ENCODE results near the gene ABCG8. TPM values are rescaled to one million over a fixed set of nuclear protein-coding genes. Genes with fewer than 3 reads are reported as not detected.

The ABCG8 gene
- polyA plus RNA-seq (2013, experiment 1 of 2; ENCODE audit: insufficient read length), result not detected
- not detected for polyA plus RNA-seq (2013, experiment 2 of 2; ENCODE audit: insufficient read length)

DNA sequence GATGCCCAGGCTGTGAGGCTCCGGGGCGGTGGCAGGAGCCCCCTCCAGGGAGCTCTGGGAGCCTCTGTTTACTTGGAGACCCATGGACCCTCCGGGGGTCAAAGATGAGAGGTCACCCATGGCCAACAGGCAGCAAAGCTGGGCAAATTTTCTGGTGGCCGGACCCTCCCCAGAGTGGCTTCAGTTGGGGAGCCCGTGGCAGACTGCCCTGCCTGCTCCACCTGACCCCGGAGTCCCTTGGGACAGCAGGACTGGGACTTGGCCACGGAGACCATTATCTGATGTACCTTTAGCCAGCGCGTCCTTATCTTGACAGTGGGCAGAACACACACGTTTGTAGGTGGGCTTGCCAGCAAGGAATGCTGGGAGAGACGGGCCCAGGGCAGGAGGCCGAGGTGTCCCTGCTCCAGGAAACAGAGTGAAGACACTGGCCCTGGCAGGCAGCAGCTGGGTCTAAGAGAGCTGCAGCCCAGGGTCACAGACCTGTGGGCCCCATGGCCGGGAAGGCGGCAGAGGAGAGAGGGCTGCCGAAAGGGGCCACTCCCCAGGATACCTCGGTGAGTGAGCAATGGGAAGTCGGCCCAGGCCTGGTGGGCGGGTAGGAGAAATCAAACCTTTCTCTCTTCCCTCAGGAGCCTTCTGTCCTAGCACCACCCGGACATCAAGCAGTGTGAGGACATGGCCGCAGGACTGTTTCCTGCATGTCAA lies at the start of gene ABCG8, which contains the start of gene ABCG5:
TSS of gene ABCG8 (plus strand) at position 412 of the 708 bp plus-strand sequence. CDS start at position 495, 83 bp downstream.
TSS of gene ABCG5 (minus strand) at position 280 of the 708 bp plus-strand sequence. CDS start at position 120, 160 bp downstream.
- DNase-seq, result no peak

DNA sequence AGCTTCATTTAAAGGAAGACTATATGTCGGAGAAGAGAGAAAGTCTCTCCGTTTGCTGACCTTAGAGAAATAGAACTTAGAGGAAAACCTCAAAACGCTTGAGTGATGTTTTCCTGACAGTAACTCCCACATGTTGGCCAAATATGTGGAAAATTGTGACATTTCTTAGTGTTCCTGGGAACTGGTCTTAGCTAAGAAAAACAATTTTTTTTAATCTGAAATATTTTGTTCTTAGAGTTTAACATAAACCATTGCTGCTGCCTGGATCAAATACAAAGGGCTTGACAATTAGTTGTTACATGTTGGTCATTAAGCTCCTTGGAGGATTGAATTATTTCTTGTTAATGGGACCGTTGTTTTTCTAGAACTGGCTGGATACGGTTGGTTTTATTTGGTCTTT lies 48.6 kb upstream of the ABCG8 start:
- no peak for DNase-seq

DNA sequence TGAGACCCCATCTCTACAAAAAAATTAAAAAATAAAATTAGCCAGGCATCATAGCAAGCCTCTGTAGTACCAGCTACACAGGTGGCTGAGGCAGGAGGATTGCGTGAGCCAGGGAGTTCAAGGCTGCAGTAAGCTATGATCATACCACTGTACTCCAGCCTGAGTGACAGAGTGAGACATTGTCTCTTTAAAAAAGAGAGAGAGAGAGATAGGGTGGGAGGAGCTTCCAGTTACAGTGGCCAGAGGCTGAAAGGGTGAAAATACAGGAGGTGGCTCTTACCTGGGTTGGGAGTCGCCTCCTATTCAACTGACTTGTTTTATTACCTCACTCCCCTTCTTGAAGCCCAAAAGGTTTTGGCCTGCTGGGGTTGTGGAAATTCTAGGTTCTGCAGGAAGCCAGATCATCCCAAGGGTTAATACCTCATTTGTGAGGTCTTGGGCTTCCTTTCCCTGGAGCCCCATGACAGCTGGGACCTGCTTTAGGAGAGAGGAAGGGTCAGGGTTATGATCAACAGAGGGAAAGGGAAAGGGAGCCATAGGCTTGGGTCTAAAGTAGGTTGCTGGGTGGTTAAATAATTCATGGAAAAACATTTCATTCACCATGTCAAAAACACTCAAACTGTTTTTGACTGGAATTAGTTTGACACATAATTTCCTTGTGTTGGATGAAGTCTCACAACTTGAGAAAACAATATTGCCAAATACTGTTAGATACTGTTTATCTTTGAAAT lies 47.6 kb upstream of the ABCG8 start:
- no peak for DNase-seq

DNA sequence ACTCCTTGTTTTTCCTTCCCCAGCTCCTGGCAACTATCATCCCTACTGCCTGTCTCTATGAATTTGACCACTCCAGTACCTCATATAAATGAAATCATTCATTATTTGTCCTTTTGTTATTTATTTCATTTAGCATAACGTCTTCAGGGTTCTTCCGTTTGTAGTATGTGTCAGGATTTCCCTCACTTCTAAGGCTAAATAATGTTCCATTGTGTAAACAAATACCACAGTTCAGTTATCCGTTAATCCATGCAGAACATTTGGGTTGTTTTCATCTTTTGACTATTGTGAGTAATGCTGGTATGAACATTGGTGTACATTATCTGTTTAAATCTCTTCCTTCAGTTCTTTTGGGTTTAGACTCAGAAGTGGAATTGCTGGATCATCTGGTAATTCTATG lies 46.1 kb upstream of the ABCG8 start:
- DNase-seq, result no peak

DNA sequence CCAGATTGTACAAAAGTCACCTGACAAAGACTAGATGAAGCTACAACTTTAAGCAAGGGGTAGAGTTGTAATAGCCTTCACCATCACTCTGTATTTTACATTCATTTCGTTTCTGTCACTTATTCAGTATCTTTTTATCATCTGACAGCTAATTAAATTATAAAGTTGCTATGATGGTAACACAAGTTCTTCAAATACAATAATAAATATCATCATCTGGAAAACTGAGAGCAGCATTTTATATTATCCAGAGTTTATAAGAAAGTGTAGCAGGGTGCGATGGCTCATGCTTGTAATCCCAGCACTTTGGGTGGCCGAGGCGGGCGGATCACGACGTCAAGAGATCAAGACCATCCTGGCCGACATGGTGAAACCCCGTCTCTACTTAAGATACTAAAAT lies 43.8 kb upstream of the ABCG8 start:
- DNase-seq, result no peak

DNA sequence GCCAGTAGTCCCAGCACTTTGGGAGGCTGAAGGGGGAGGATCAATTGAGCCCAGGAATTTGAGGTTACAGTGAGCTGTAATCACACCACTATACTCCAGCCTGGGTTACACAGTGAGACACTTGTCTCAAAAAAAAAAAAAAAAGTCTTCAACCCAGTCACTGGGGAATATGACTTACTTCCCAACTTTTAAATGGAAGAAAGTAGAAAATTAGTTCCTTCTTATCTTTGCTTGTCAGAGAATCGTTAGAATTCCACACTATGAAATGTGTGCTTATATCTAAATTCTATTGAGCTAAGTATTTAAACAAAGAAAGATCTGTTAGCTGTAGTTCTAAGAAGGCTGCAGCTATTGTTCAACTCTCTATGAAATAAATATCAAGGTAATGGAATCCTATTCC lies 42.6 kb upstream of the ABCG8 start:
- no peak for DNase-seq

DNA sequence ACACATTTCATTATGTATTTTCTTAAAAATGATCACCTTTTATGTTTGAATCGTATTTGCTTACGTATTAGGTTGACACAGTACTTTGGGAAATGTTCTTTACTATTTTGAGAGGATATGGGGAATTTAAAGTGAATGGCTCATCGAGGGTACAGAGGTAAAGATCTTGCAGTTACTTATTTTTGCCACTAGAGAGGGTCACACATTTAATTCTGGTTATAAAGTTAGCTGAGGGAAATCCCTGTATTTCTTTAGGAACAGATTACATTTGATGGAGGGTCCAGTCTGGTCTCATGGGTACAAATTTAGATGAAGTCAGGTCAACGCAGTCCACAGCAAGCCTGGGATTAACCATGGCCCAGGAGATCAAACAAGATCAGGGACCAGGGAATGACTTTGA lies 40.5 kb upstream of the ABCG8 start:
- DNase-seq, result no peak

DNA sequence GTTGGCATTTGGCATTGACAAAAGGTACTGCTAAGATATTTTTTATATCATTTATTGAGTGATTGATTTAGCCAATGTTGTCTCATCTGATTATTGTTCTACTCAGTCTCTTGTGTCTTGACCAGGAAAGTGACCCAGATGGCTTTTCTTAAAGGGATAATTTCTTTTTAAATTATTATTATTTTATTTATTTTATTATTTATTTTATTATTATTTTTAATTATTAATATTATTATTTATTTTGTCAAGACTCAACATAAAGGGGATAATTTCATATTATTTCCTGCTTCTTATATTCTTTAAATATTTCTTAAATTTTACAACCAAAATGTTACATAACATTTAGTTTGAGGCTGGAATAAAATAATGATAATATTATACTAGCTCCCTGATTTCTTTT lies 37.9 kb upstream of the ABCG8 start:
- DNase-seq, result no peak

DNA sequence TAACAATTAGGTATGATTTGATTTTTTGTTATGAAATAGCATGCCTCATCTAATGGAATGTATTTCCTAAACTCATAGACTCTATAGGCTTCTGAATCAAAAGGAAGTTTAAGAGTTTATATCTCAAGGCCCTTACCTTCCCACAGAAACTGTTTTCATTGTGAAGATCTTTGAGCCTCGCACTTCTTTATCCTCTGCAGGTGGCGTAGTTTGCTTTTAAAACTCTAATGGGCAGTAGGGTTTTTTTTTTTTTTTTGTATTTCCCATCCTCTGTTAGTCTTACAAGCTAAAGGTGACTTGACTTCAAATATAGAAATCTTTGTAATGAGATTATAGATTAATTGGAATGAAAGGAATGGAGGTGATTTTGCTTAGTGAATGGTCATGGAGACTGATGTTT lies 36.6 kb upstream of the ABCG8 start:
- DNase-seq, result no peak

DNA sequence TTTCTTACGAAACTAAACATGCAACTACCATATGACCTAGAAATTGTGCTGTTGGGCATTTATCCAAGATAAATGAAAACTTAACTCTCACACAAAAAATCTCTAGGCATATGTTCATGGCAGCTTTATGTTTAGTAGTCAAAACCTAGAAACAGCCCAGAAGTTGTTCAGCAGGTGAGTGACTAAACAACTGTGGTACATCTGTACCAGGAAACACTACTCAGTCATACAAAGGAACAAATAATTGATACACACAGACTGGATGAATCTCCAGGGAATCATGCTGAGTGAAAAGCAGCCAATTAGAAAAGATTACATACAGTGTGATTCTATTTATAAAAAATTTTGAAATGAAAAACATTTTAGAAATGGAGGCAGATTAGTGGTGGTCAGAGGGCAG lies 35.7 kb upstream of the ABCG8 start:
- no peak for DNase-seq

DNA sequence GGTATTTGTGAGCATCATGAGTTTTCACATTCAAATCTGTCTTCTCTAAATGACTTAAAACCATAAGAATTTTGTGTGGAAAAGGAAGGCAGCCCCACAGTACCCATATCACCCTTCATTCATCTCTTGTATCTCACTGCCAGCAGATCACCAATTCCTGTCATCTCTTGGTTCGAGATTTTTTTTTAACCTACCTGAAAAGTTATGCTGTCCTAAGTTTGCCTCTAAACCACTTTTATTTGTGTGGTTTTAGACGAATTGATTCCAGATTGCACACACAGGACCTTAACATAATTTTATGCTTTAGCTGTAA lies 32.1 kb upstream of the ABCG8 start:
- DNase-seq, result no peak

DNA sequence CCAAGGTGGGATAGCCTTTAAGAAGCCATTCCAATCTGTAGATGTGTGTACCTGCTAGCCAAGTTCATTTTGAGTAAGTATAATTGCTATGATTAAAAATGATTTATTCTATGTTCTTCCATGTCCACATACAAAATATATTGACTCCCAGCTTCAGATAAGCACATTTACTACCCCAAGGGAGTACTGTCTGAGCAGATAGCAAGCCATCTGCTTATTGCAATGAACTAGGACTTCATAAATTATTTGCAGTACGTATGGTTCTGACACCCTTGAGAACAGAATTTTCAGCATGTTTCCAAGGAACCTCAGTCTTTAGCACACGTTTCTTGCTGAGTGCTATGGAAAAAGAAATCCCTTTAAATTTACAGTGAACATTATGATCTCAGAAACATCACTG lies 28.3 kb upstream of the ABCG8 start:
- DNase-seq, result no peak

DNA sequence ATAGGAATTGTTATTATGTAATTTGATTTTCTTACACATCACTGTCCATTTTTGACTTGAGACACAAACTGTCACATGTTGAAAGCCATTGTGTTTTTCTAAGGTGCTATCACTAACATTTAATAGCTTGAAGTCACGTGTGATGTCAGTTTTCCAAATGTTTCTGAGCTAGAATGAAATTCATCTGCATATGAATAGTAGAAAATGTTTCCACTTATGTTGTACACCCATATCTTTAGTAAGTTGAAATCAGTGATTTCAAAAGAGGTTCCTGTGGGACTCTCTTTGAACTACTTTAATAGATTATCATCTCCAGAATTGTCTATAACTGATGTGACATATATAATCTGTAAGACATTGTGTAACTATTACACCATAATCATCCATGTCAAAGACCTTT lies 27.9 kb upstream of the ABCG8 start:
- no peak for DNase-seq

DNA sequence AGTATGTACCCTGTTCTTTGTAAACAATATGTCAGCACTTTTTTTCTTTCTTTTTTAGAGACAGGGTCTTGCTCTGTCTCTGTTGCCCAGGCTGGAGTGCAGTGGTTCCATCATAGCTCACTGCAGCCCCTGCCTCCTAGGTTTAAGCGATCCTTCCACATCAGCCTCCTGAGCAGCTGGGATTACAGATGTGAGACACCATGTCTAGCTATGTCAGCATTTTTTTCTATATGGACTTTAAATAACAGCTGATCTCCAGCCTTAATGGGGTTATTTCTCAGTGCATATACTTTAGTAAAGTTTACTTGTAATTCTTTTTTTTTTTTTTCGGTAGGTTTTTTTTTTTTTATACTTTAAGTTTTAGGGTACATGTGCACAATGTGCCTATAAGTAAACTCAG lies 26.8 kb upstream of the ABCG8 start:
- no peak for DNase-seq

DNA sequence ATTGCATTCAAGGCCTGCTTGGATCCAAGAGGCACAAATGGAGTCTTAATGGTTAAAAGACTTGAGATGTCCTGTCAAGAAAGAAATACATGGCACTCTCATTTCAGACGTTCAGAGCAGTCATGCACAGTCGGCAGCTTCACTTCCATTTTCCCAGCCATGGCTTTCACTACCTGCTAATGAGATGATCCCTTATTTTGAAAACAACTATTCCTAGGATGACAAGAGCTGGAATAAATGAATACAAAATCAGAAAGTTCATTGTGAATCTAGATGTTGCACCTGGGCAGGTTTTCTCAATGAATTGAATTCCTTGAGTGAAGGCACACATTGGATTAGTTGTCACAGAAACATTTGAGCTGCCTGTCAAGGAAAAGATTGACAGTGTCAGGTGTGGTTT lies 25.8 kb upstream of the ABCG8 start:
- no peak for DNase-seq

DNA sequence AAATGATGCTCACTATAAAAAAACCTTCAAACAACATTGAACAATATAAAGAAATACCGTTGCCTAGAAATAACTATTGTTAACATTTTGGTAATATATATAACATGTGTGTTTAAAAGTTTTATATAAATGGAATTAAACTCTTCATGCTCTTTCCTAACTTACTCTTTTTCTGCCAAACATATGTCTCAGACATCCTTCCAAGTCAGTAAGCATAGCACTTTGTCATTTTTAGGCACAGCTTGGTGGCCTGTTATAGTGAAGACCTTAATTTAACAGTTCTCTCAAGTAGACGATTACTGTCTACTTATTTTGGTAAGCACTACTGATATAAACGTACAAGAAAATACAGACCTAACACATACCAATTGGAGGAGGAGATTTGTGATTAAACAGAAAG lies 24.1 kb upstream of the ABCG8 start:
- DNase-seq, result no peak

DNA sequence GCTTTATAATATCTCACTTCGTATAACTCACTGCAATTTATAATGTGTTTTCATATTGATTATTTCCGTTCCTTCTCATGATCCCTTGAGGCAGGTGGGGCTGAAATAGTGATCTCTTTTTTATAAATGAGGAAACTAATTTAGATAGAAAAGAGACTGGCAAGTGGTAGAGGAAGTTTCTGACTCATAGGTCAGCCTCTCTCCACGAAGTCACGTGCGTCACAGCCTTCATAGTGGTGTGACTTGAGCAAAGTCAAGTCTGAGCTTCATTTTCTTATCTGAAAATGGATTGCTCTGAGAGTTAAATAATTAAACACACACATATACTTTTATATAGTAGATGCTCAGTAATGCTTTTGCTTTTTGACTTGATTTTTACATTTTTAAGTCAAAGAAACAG lies 20.0 kb upstream of the ABCG8 start:
- DNase-seq, result no peak

DNA sequence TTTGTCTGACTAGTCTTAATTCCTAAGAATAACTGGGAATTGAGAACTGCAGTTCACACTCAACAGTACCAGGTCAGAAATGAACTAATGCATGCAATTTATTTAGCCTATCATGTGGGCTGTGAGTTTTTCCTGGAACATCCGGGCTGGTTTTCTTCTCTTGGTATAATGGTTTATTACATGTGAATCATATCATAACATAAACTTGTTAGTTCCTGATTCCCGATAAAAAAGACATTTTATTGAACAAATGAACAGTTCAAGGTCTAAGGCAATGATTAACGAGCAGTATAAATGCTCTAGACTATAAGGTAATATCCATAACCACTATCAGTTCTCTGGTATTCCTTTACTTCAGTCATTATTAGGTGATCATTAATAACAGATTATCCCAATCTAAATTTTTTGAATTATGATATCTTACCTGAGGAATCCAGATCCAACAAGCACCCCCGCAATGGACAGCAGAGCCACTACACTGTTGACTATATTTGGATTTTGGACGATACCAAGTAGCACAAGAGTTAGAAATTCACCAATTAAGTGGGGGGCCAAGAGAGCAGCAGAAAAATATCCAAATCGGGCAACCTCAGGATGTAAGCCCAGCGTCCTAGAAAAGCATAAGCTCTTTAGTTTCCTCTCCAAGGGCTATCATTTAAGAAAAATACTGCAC lies 19.1 kb upstream of the ABCG8 start:
- DNase-seq, result no peak

DNA sequence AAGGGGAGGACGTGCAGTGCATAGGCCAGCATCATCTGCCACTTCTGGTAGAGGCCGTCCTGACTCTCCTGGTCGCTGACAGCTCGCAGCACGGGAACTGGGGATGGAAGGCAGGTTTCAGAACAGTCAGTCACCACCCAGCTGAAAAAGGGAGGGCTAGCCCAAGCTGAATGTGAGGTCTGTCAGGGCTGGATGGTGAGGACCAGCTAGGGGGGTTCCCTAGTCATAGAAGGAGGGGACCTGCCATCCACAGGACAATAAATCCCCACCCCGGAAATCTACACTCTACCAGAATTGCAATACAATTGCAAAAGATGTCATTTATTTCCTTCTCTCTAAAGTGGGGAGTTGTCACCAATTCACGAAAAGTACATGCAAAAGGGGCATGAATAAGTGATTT lies 15.9 kb upstream of the ABCG8 start:
- no peak for DNase-seq

DNA sequence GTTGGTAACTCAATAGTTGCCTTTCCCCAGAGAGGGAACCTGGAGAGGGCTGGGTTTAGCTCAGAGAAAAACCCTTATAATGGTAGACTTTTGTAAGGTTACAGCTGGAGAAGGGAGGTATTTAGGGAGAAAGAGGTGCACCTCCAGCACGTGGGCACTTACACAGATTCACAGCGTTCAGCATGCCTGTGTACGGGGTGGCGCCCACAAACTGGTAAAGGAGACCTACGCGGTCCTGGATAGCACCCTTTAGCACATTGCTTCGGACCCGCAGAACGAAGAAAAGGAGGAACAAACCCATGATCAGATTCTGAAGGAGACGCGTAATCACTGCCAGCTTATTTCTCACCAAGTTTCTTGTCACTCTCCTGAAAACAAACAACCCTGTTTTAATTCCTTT lies 15.0 kb upstream of the ABCG8 start:
- DNase-seq, result no peak

DNA sequence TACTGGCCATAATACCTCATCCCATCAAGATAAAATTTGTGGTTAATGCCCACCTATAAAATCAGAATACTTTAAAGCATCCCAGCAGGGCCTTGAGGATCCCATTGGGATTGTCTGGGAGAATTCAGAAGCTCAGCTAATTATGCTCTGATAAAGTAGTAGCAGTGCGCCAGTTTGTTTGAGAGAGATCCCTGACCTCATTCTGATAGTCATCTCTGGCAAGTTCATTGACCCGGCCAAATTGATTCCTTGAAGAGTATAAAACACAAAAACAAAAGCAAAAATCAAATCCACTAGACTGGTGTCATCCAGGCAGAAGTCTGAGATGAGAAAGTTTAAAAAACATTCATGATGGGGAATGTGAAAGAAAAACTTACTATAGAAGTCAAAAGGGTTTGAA lies 14.3 kb upstream of the ABCG8 start:
- DNase-seq, result no peak

DNA sequence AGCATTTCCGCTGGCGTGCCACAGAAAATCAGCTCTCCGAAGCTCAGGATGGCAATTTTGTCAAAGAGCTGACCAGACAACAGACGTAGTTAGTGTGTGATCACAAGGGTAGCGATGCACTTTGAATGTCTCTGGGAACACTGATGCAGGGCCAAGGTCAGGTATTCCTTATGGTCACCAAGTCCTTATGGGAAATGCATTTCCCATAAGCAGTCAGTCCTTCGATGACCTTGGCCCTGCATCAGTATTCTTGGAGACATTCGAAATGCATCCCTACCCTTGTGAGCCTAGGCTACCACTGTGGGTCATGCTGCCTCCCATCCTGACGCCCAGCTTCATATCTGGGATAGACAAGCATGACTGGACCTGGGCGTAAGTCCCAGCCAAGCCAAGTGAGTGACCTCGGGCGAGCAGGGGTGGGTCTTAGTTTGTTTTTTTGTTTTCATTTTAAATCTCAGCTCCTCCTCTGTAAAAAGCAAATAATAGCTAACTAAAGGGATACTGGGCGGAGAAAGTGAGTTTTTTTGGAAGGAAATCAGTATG lies 13.7 kb upstream of the ABCG8 start:
- DNase-seq, result no peak

DNA sequence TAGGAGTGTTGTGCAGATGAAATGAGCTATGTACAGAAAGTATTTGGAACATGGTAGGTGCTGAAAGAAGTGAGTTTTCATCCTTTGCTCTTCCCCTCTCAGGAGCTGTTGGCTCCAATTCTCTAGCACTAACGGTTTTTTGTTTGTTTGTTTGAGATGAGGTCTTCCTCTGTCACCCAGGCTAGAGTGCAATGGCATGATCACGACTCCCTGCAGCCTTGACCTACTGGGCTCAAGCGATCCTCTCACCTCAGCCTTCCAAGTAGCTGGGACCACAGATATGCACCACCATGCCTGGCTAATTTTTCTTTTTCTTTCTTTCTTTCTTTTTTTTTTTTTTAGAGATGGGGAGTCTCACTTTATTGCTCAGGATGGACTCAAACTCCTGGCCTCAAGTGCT lies 12.9 kb upstream of the ABCG8 start:
- DNase-seq, result no peak

Data from fibroblast of skin of scalp (primary cell).